Loucy (cell line): ENCODE data around the gene LPIN2.

Experiments used
- H2AFZ ChIP-seq: fragments of 200-600 bp; sonication (generic); 2 replicates; pipeline ENCODE4 v1.6.0; 2016; ENCODE audit warnings: antibody characterized with exemption, mild to moderate bottlenecking, low read length, moderate library complexity
- H3F3A ChIP-seq: fragments of 200-600 bp; 2 replicates; pipeline ENCODE4 v1.6.0; 2016; ENCODE audit warnings: antibody characterized with exemption, low read depth, mild to moderate bottlenecking
- H3K27me3 ChIP-seq: fragments of 200-600 bp; sonication (generic); 2 replicates; pipeline ENCODE4 v1.6.1; 2014; ENCODE audit warnings: low read length, mild to moderate bottlenecking; ENCODE audit not compliant: insufficient read depth, poor library complexity, severe bottlenecking
- H3K36me3 ChIP-seq: fragments of 200-600 bp; sonication (generic); 2 replicates; pipeline ENCODE4 v1.6.1; 2016; ENCODE audit warnings: low read length; ENCODE audit not compliant: insufficient read depth
- H3K4me1 ChIP-seq: fragments of 200-600 bp; sonication (generic); 2 replicates; pipeline ENCODE4 v1.5.1; 2014; ENCODE audit warnings: low read length, mild to moderate bottlenecking; ENCODE audit not compliant: insufficient read depth, poor library complexity, severe bottlenecking
- H3K4me2 ChIP-seq: fragments of 200-600 bp; sonication (generic); 2 replicates; pipeline ENCODE4 v1.6.0; 2014; ENCODE audit warnings: antibody characterized with exemption, low read length, low read depth, mild to moderate bottlenecking; ENCODE audit not compliant: poor library complexity, severe bottlenecking
- H3K4me3 ChIP-seq: fragments of 200-600 bp; sonication (generic); 2 replicates; pipeline ENCODE4 v1.5.1; 2014; ENCODE audit warnings: low read length, mild to moderate bottlenecking, mixed read lengths; ENCODE audit not compliant: poor library complexity, severe bottlenecking
- H3K79me2 ChIP-seq: fragments of 200-600 bp; sonication (generic); 2 replicates; pipeline ENCODE4 v1.6.1; 2014; ENCODE audit warnings: low read length; ENCODE audit not compliant: insufficient read depth
- H3K9ac ChIP-seq: fragments of 200-600 bp; sonication (generic); 2 replicates; pipeline ENCODE4 v1.6.0; 2014; ENCODE audit warnings: mild to moderate bottlenecking, low read depth, low read length, moderate library complexity; ENCODE audit not compliant: poor library complexity, severe bottlenecking
- H3K9me2 ChIP-seq: fragments of 200-600 bp; sonication (generic); replicated peaks from 2 replicates; pipeline ENCODE4 v1.6.1; 2016; ENCODE audit warnings: low read depth, low read length, mixed read lengths
- H3K9me3 ChIP-seq: fragments of 200-600 bp; sonication (generic); 2 replicates; pipeline ENCODE4 v1.6.1; 2014; ENCODE audit warnings: mild to moderate bottlenecking, antibody characterized with exemption, low read length, low read depth; ENCODE audit not compliant: insufficient read depth
- H4K20me1 ChIP-seq: fragments of 200-600 bp; sonication (generic); 2 replicates; pipeline ENCODE4 v1.6.0; 2014; ENCODE audit warnings: antibody characterized with exemption, low read length, mild to moderate bottlenecking; ENCODE audit not compliant: insufficient read depth, poor library complexity, severe bottlenecking
- EZH2phosphoT487 ChIP-seq: fragments of 200-600 bp; IDR thresholded peaks from 2 replicates; pipeline ENCODE4 v1.6.1; 2018; ENCODE audit warnings: antibody characterized with exemption, mild to moderate bottlenecking, moderate library complexity, borderline replicate concordance
- TF ChIP-seq, protein P1 (sequence below): fragments of 200-600 bp; sonication (generic); conservative IDR thresholded peaks from 2 replicates; pipeline ENCODE4 v1.5.1; 2014; ENCODE audit warnings: mild to moderate bottlenecking, antibody characterized with exemption, low read length

Gene LPIN2

GRCh38 chr18:3014503-3015203 lies 1.7 kb upstream of the LPIN2 start:
- Histone ChIP-seq H3K4me1 (peaks cover 65% of the 10 kb centered on the region), H3K4me2 (peak overlapping the region; percentile 26), H2AFZ (no peak overlapping the region)

DNA sequence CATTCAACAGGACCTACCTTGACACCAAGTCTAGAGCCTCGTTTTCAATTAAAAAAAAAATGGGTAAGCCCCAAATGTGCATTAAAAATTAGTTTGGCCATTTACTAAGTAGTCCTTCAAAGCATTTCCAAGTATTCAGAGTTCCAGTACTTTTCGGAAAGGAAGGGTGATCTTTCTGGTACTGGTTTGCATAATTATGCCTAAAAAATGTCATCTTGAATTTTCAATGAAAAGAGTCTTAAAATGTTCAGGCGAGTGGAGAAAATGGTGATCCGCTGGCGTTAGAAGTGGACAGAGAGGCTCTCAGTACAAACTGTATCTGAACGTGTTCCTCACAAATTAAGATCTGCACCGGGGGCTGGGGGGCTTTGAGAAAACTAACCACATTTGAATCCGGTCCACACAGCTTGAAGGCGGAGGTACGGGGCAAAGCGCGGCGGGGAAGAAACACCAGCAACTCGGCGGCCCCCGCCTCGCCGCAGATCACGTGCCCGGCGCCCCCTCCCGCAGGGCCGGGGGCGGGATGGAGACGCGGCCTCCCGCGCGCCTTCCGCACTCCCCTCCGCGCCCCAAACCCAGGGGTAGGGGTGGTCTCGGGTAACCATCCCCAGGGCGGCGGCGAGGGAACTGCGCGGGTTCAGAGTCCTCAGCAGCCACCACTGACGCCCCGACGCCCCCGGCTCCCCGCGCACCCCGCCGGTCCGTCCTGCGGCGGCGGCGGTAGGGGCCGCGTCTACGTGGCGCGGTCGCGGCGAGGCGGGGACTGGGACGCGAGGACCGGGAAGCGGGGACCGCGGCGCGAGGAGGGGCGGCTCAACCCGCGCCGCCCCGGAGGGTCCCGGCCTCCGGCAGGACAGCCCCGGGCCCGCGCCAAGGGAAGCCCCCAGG lies 564 bp downstream of the LPIN2 start:
- Histone ChIP-seq H3K4me1 (peaks cover 75% of the 10 kb centered on the region), H4K20me1 (peaks cover 23% of the 10 kb centered on the region), H3K4me3 (peak overlapping the region; percentile 81), H3K9me3 (no peaks in the 10 kb centered on the region), H2AFZ (peak overlapping the region; percentile 64; the same call in 1 of the 2 replicates), H3K4me2 (peak overlapping the region; percentile 99), H3K27me3 (no peaks in the 10 kb centered on the region), H3K9ac (peak overlapping the region; percentile 75), H3F3A (no peaks in the 10 kb centered on the region), H3K9me2 (no peaks in the 10 kb centered on the region), H3K79me2 (peaks cover 52% of the 10 kb centered on the region), H3K36me3 (no peaks in the 10 kb centered on the region)
- TF ChIP-seq, protein P1, sequence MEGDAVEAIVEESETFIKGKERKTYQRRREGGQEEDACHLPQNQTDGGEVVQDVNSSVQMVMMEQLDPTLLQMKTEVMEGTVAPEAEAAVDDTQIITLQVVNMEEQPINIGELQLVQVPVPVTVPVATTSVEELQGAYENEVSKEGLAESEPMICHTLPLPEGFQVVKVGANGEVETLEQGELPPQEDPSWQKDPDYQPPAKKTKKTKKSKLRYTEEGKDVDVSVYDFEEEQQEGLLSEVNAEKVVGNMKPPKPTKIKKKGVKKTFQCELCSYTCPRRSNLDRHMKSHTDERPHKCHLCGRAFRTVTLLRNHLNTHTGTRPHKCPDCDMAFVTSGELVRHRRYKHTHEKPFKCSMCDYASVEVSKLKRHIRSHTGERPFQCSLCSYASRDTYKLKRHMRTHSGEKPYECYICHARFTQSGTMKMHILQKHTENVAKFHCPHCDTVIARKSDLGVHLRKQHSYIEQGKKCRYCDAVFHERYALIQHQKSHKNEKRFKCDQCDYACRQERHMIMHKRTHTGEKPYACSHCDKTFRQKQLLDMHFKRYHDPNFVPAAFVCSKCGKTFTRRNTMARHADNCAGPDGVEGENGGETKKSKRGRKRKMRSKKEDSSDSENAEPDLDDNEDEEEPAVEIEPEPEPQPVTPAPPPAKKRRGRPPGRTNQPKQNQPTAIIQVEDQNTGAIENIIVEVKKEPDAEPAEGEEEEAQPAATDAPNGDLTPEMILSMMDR = no peak
- TF ChIP-seq EZH2phosphoT487 = no peak

More at GRCh38 chr18:3014503-3015203, 1.7 kb upstream of the LPIN2 start:
- Histone ChIP-seq H3F3A (no peaks in the 10 kb centered on the region), H3K9me2 (no peaks in the 10 kb centered on the region), H3K79me2 (peaks cover 29% of the 10 kb centered on the region), H3K9me3 (no peaks in the 10 kb centered on the region), H3K9ac (no peak overlapping the region), H3K27me3 (no peaks in the 10 kb centered on the region), H3K4me3 (no peak overlapping the region), H4K20me1 (peaks cover 19% of the 10 kb centered on the region), H3K36me3 (no peaks in the 10 kb centered on the region)
- TF ChIP-seq, protein P1 = no peak
- no peak for TF ChIP-seq EZH2phosphoT487

- Histone ChIP-seq H3K9me3 (no peaks in the 10 kb centered on the region), H3F3A (no peaks in the 10 kb centered on the region), H4K20me1 (peaks cover 23% of the 10 kb centered on the region), H3K9ac (peak overlapping the region; percentile 75), H3K4me2 (peak overlapping the region; percentile 99), H3K4me3 (peak overlapping the region; percentile 81), H3K9me2 (no peaks in the 10 kb centered on the region), H3K79me2 (peaks cover 74% of the 10 kb centered on the region), H2AFZ (no peak overlapping the region), H3K36me3 (peaks cover 4% of the 10 kb centered on the region; the same call in 1 of the 2 replicates), H3K27me3 (no peaks in the 10 kb centered on the region), H3K4me1 (peaks cover 52% of the 10 kb centered on the region)
- TF ChIP-seq, protein P1 = no peak
- TF ChIP-seq EZH2phosphoT487 = no peak
Observed at GRCh38 chr18:3010086-3010485, 2.9 kb downstream of the LPIN2 start.
